ENCODE measurements around the gene P4HA1.

DNA sequence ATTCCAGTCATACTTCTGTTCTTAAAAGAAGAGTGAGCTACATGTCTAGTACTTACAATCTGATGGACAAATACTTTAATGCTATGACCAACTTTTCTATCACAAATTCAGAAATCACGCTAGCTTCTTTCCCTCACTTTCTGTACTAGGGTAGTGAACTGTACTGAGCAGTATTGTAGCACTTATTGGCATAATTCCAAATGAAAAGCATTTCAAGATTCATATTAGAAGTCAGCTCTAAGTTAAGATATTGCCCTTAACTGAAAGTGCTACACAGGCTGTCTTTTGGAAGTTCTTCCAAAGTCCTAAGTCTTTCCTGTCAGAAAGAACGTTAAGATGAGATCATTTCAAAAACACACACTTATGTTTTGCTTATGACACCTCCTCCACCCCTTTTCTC is 13.4 kb downstream of the P4HA1 start:
- no peak for TF ChIP-seq TSHZ2 (CRISPR knock-in tag; IDR thresholded peaks at IDR 0.05)
- TF ChIP-seq, protein P1, sequence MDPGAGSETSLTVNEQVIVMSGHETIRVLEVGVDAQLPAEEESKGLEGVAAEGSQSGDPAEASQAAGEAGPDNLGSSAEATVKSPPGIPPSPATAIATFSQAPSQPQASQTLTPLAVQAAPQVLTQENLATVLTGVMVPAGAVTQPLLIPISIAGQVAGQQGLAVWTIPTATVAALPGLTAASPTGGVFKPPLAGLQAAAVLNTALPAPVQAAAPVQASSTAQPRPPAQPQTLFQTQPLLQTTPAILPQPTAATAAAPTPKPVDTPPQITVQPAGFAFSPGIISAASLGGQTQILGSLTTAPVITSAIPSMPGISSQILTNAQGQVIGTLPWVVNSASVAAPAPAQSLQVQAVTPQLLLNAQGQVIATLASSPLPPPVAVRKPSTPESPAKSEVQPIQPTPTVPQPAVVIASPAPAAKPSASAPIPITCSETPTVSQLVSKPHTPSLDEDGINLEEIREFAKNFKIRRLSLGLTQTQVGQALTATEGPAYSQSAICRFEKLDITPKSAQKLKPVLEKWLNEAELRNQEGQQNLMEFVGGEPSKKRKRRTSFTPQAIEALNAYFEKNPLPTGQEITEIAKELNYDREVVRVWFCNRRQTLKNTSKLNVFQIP (CRISPR knock-in tag; IDR thresholded peaks at IDR 0.05; ENCODE audit: borderline replicate concordance, low read depth): no peak

All from SK-N-SH treated with all-trans-retinoic acid at 6 μM for 48 hours (cell line).